Stimulated activated CD8-positive, alpha-beta memory T cell treated with anti-CD3 and anti-CD28 coated beads, Interleukin-12 subunit alpha, Interleukin-12 subunit beta, amount 100 ng/mL, for 1 hour (primary cell): ENCODE measurements around the gene FOXP3.

Source experiments
- DNase-seq: peaks from one replicate; pipeline ENCODE4 v3.0.0-alpha.2; 2020; ENCODE audit warnings: low read depth

The FOXP3 gene

GRCh38 chrX:49249616-49250015, 14.9 kb downstream of the FOXP3 start:
- DNase-seq = no peak

DNA sequence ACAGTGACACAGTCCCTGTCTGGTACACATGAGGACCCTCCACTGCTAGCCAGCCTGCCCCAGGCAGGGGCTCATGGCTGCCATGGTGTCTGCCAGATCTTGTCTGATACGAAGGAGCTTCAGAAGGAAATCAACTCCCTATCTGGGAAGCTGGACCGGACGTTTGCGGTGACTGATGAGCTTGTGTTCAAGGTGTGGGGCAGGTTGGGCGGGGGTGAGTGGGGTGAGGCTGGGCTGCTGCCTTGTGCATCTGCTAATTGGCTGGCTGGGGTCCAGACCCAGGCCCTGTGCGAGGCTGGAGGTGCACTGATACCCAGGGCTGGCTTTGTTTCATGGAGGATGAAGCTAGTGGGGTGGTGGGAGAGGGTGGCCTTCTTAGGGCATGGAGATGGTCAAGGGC, 15.4 kb downstream of the FOXP3 start:
- no peak for DNase-seq

DNA sequence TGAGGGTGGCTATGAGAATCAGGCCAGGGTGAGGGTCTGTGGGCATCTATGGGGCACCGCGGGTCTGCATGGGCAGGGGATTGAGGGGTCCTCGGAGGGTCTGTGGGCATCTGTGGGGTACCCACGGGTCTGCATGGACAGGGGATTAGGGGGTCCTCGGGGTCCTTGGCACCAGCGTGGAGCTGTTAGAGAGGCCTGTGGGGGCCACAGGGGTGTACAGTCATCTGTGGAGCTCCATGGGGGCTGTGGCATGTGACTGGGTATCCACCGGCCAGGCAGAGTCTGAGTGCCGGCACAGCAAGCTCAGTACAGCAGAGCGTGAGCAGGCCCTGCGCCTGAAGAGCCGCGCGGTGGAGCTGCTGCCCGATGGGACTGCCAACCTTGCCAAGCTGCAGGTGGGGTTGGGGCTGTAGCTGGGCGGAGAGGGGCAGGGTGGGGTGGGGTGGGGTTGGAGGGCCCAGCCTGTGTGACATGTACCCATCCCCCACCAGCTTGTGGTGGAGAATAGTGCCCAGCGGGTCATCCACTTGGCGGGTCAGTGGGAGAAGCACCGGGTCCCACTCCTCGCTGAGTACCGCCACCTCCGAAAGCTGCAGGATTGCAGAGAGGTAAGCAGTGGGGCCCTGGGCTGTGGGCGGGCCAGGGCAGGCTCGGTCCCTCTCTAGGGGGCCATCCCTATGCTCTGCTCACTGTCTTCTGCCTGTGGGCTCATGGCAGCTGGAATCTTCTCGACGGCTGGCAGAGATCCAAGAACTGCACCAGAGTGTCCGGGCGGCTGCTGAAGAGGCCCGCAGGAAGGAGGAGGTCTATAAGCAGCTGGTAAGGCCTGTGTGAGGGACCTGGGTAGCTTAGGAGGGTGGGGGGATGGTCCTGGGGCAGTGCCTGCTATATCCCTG, 16.3 kb downstream of the FOXP3 start:
- no peak for DNase-seq

DNA sequence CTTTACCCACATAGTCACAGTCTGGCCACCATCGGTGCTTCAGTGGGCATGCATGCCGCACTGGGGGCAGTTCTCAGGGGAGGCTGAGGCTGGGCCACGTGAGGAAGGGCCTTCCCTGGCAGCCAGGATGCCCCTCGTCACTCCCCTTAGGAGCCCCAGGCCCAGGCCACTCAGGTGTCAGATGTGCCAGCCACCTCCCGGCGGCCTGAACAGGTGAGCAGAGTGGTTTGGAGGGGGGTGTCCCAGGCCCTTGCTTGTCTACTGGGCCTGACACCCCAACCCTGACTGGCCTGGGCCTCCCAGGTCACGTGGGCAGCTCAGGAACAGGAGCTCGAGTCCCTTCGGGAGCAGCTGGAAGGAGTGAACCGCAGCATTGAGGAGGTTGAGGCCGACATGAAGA, 17.2 kb downstream of the FOXP3 start:
- DNase-seq = no peak

DNA sequence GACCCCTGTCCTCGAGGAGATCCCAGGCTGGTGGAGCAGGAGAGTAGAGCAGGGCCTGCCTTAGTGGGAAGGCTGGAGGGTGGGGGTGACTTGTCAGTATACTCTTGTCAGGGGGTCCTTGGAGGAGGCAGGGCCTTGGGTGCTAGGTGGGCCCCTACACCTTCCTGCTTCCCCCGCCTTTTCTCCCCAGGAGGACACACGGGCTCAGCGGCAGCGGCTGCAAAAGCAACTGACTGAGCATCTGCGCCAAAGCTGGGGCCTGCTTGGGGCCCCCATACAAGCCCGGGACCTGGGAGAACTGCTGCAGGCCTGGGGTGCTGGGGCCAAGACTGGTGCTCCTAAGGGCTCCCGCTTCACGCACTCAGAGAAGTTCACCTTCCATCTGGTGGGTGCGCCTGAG, 18.0 kb downstream of the FOXP3 start:
- no peak for DNase-seq

DNA sequence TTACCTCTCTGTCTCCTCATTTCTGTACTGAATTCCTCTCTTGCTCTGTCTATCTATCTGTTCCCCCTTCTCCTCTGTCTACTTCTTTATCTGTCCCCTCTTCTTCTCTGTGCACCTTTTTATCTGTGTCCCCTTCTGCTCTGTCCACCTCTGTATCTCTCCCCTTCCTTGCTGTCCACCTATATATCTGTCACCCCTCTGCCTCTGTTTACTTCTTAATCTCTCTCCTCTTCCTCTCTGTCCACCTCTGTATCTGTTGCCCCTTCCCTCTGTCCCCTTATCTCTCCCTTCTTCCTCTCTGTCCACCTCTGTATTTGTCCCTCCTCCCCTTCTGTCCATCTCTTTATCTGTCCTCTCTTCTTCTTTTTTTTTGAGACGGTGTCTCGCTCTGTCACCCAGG, 20.3 kb downstream of the FOXP3 start:
- no peak for DNase-seq

GRCh38 chrX:49243166-49243565, 21.3 kb downstream of the FOXP3 start:
- DNase-seq = no peak

GRCh38 chrX:49242545-49243066, 21.9 kb downstream of the FOXP3 start:
- no peak for DNase-seq

DNA sequence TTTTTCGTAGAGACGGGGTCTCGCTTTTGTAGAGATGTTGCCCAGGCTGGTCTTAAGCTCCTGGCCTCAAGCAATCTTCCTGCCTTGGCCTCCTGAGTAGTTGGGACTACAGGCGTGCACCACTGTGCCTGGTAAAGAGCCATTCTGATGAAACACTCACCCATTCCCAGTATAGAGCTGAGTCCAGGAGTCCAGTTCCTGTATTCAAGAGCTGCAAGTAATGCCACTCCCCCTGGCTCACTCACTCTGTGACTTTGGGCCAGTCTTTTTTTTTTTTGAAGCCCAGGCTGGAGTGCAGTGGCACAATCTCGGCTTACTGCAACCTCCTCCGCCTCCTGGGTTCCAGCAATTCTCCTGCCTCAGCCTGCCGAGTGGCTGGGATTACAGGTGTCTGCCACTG, 25.8 kb downstream of the FOXP3 start:
- DNase-seq = no peak

- no peak for DNase-seq
Observed at GRCh38 chrX:49237060-49237459, 27.4 kb downstream of the FOXP3 start.

- DNase-seq = no peak
Observed at GRCh38 chrX:49233887-49234555, 30.5 kb downstream of the FOXP3 start.

- no peak for DNase-seq
Observed at GRCh38 chrX:49233176-49233575, 31.3 kb downstream of the FOXP3 start, which contains the start of gene CACNA1F. Gene CACNA1F, minus strand, starts transcription at chrX:49233340. Its CDS starts 31 bp downstream, at chrX:49233309.

DNA sequence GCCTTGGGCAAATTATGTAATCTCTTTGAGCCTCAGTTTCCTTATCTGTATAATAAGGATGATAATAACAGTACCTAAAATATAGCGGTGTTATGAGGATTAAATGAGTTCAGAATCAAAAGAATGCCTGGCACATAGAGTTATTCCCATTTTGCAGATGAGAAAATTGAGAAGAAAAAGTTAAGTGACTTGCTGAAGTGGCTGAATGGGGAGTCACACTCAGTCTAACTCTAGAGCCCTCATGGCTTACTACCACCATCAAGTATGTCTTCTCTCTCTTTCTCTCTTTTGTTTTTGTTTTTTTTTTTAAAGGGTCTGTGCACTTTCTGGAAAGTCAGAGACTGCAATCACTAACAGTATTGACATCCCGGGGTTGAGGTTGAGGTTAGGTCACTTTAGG, 32.0 kb downstream of the FOXP3 start:
- DNase-seq = no peak

DNA sequence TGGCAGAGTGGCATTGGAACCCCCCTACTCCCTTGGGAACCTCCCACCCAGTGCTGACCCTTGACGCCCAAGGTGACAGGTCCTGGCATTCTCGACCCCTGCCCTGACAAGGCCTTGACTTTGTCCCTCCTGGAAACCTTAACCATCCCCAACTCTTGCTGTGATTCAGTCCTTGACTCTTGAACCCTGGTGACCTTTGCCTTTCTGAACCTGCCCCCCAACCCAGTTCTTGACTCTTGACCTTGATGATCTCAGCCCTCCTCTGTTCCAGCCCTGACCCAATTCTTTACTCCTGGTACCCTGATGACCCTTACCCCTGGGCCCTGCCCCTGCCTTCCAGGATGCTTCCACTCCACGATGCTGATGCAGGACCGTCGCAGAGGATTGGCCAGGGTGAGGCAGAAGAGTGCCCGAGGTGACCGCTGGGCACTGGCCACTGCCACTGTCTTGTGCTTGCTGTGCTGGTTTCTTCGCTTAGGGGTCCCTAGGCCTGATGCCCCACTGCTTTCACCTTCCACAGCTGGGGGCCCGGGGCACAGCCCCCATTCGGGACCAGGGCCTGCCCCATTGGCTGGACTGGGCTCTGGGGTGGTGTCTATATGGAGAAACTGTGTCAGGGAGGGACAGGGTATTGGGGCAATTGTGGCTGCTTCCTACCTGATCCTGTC, 33.0 kb downstream of the FOXP3 start:
- no peak for DNase-seq

DNA sequence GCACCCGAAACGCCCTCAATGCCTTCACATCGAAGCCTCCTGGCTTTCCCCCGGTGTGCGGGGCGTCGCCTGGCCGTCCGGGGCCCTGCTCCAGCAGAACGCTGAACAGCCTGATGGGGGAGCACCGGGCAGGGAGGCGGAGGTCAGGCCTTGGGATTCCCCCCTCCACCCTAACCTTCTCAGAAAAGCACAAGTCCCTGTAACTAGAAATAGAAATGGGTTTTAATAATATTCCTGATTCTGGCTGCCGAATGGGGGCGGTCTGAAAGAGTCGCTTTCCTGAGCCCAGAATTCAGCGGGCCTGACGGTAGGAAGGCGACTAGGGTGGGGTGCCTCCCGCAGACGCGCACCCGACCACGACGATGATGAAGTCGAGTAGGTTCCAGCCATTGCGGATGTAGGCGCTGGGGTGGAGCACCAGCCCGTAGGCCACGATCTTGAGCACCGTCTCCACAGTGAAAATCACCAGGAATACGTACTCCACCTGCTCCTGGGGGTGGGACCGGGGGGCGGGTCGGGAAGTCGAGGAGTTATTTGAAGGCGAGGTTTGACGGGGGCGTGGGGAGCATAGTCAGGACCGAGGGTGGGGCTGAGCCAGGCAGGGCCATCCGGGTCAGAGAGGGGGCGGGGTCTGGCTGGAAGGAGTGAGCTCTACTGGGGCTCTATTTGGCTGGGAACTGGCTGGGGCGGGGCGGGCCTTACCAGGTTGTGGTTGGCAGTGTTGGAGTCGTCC, 33.8 kb downstream of the FOXP3 start:
- DNase-seq = peak; percentile 28

GRCh38 chrX:49228185-49228584, 36.3 kb downstream of the FOXP3 start:
- DNase-seq = no peak

DNA sequence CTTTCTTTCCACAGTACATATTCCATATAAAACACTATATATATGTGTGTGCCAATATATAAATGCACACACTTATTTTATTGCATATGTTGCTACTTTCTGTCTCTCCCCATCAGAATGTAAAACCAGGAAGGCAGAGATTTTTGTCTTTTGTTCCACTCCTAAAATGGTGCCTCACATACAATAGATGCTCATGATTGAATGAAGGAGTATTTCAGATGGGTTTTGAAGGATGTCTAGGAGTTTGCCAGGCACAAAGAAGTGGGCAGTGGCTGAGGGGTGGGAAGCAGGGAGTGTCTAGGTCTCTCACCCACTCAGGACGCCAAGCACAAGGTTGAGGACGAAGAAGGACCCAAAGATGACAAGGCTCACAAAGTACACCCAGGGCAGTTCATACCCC, 36.8 kb downstream of the FOXP3 start:
- DNase-seq = no peak

- no peak for DNase-seq
Observed at GRCh38 chrX:49226946-49227345, 37.6 kb downstream of the FOXP3 start.

GRCh38 chrX:49225858-49226257, 38.7 kb downstream of the FOXP3 start:
- no peak for DNase-seq

- no peak for DNase-seq
Observed at GRCh38 chrX:49221868-49222267, 42.6 kb downstream of the FOXP3 start.

GRCh38 chrX:49220100-49220499, 44.4 kb downstream of the FOXP3 start:
- no peak for DNase-seq

GRCh38 chrX:49214996-49215526, 49.4 kb downstream of the FOXP3 start:
- DNase-seq = no peak
